ENCODE measurements around the gene POP5. TPM values are rescaled to one million over a fixed set of nuclear protein-coding genes. Genes with fewer than 3 reads are reported as not detected.

Gene POP5
- total RNA-seq (10 to 100 TPM; 37.9 to 40.6 TPM), polyA plus RNA-seq (ENCODE audit: insufficient read length in 6 of 6) (10 to 100 TPM; 41.8 to 52.6 (median 50.3) TPM)
- long read RNA-seq, donor 1, transcript POP5-205 (2 exons, 718 nt) = minor isoform, 6 of 35 reads
- long read RNA-seq, donor 1, transcript POP5-202 (5 exons, 801 nt) = major isoform, 16 of 35 reads
- long read RNA-seq, donor 1, transcript POP5-201 (4 exons, 913 nt) = minor isoform, 5 of 35 reads
- long read RNA-seq, donor 1, partial matches to known transcripts = 0 of 35 reads
- long read RNA-seq, donor 1, other reads (novel, unspliced or antisense) = 0 of 35 reads
- long read RNA-seq, donor 2, transcript POP5-202 (5 exons, 801 nt) = major isoform, 6 of 24 reads
- long read RNA-seq, donor 2, partial matches to known transcripts = 0 of 24 reads
- long read RNA-seq, donor 2, other reads (novel, unspliced or antisense) = 0 of 24 reads
- long read RNA-seq, donor 3, transcript POP5-202 (5 exons, 801 nt) = major isoform, 5 of 15 reads
- long read RNA-seq, donor 3, partial matches to known transcripts = 0 of 15 reads
- long read RNA-seq, donor 3, other reads (novel, unspliced or antisense) = 0 of 15 reads
- long read RNA-seq, donor 4, transcript POP5-202 (5 exons, 801 nt) = major isoform, 29 of 44 reads
- long read RNA-seq, donor 4, partial matches to known transcripts = 0 of 44 reads
- long read RNA-seq, donor 4, other reads (novel, unspliced or antisense) = 8 of 44 reads
- long read RNA-seq, donor 5, transcript POP5-207 (1 exons, 578 nt) = minor isoform, 6 of 25 reads
- long read RNA-seq, donor 5, transcript POP5-205 (2 exons, 718 nt) = minor isoform, 5 of 25 reads
- long read RNA-seq, donor 5, transcript POP5-202 (5 exons, 801 nt) = major isoform, 12 of 25 reads
- long read RNA-seq, donor 5, partial matches to known transcripts = 0 of 25 reads
- long read RNA-seq, donor 5, other reads (novel, unspliced or antisense) = 0 of 25 reads
- long read RNA-seq, donor 6, transcript POP5-202 (5 exons, 801 nt) = major isoform, 16 of 25 reads
- long read RNA-seq, donor 6, partial matches to known transcripts = 0 of 25 reads
- long read RNA-seq, donor 6, other reads (novel, unspliced or antisense) = 0 of 25 reads
- long read RNA-seq, donor 7, transcript POP5-202 (5 exons, 801 nt) = major isoform, 6 of 21 reads
- long read RNA-seq, donor 7, partial matches to known transcripts = 0 of 21 reads
- long read RNA-seq, donor 7, other reads (novel, unspliced or antisense) = 0 of 21 reads
- long read RNA-seq, donor 8, transcript POP5-202 (5 exons, 801 nt) = major isoform, 12 of 33 reads
- long read RNA-seq, donor 8, transcript POP5-201 (4 exons, 913 nt) = minor isoform, 6 of 33 reads
- long read RNA-seq, donor 8, transcript POP5-205 (2 exons, 718 nt) = minor isoform, 7 of 33 reads
- long read RNA-seq, donor 8, partial matches to known transcripts = 0 of 33 reads
- long read RNA-seq, donor 8, other reads (novel, unspliced or antisense) = 5 of 33 reads
- long read RNA-seq, donor 9, partial matches to known transcripts = 0 of 1 reads
- long read RNA-seq, donor 9, other reads (novel, unspliced or antisense) = 0 of 1 reads
- long read RNA-seq, donor 10, transcript POP5-202 (5 exons, 801 nt) = major isoform, 43 of 49 reads
- long read RNA-seq, donor 10, partial matches to known transcripts = 0 of 49 reads
- long read RNA-seq, donor 10, other reads (novel, unspliced or antisense) = 1 of 49 reads
- long read RNA-seq, donor 11, transcript POP5-205 (2 exons, 718 nt) = minor isoform, 6 of 34 reads
- long read RNA-seq, donor 11, transcript POP5-207 (1 exons, 578 nt) = minor isoform, 5 of 34 reads
- long read RNA-seq, donor 11, transcript POP5-202 (5 exons, 801 nt) = major isoform, 14 of 34 reads
- long read RNA-seq, donor 11, partial matches to known transcripts = 0 of 34 reads
- long read RNA-seq, donor 11, other reads (novel, unspliced or antisense) = 0 of 34 reads
- long read RNA-seq, donor 12, transcript POP5-202 (5 exons, 801 nt) = major isoform, 8 of 20 reads
- long read RNA-seq, donor 12, partial matches to known transcripts = 0 of 20 reads
- long read RNA-seq, donor 12, other reads (novel, unspliced or antisense) = 0 of 20 reads

GRCh38 chr12:120580787-120581723 lies at the start of gene POP5:
Gene POP5, minus strand, starts transcription at chr12:120581402. Its CDS starts 40 bp downstream, at chr12:120581362.
- intact Hi-C loops (cut with DNase I) = loop anchor here in 1 of 2 donors (10.0 kb wide), 2 partner anchors 64 to 134 kb away; partner anchors contain the start of genes CABP1 and UNC119B
- TF ChIP-seq CTCF (IDR thresholded peaks at IDR 0.05) = no peak
- Histone ChIP-seq H3K27me3 (peaks cover 0 to 24% of the 10 kb centered on the region in 2 donors), H3K4me3 (peak within 1 kb of the TSS; percentile 82 to 90), H3K9me3 (no peaks in the 10 kb centered on the region), H3K36me3 (peaks cover 0 to 41% of the 10 kb centered on the region in 2 donors), H3K4me1 (peaks cover 0 to 41% of the 10 kb centered on the region in 2 donors), H3K27ac (peak within 1 kb of the TSS; percentile 14 to 79)
- DNase-seq = peak; percentile 94 to 99 (median 98)
- ATAC-seq = peak; percentile 95

GRCh38 chr12:120630104-120630892 lies 49.1 kb upstream of the POP5 start:
- ATAC-seq (no peak), DNase-seq (no peak)
- H3K27me3 ChIP-seq = peaks cover 0 to 14% of the 10 kb centered on the region in 2 donors
- H3K9me3 ChIP-seq = no peaks in the 10 kb centered on the region
- H3K36me3 ChIP-seq = no peaks in the 10 kb centered on the region
- no peaks in the 10 kb centered on the region for H3K4me1 ChIP-seq
- intact Hi-C loops (cut with DNase I) = no loop called here
- no peak overlapping the region for H3K4me3 ChIP-seq
- TF ChIP-seq CTCF (IDR thresholded peaks at IDR 0.05) = no peak
- H3K27ac ChIP-seq = no peak overlapping the region

- intact Hi-C loops (cut with DNase I) = no loop called here
- ATAC-seq (no peak), DNase-seq (no peak)
- Histone ChIP-seq H3K27ac (no peak overlapping the region), H3K4me3 (no peak overlapping the region), H3K4me1 (no peaks in the 10 kb centered on the region), H3K27me3 (peaks cover 0 to 9% of the 10 kb centered on the region in 2 donors), H3K9me3 (no peaks in the 10 kb centered on the region), H3K36me3 (no peaks in the 10 kb centered on the region)
- TF ChIP-seq CTCF (IDR thresholded peaks at IDR 0.05) = no peak
These were observed 47.7 kb upstream of the POP5 start for GRCh38 chr12:120628919-120629318.

Data from left lung (tissue), 14 donors.